Parathyroid adenoma (tissue), 2 donors: ENCODE results near the gene MRGPRF.

Experiments used
- H2AFZ ChIP-seq: fragments of 300-600 bp; sonication (generic); one replicate; pipeline ENCODE4 v1.7.0; 2017; ENCODE audit warnings: antibody characterized with exemption, mild to moderate bottlenecking
- H3K27ac ChIP-seq: fragments of 300-600 bp; sonication (generic); one replicate; pipeline ENCODE4 v1.7.0; 2017
- H3K27me3 ChIP-seq: fragments of 300-600 bp; sonication (generic); one replicate; pipeline ENCODE4 v1.7.0; 2017; ENCODE audit warnings: low read length; ENCODE audit not compliant: control insufficient read depth, insufficient read depth
- H3K36me3 ChIP-seq: fragments of 300-600 bp; sonication (generic); one replicate; pipeline ENCODE4 v1.7.0; 2017; ENCODE audit warnings: low read length; ENCODE audit not compliant: control insufficient read depth, insufficient read depth
- H3K4me1 ChIP-seq: fragments of 300-600 bp; sonication (generic); one replicate; pipeline ENCODE4 v1.7.0; 2017; ENCODE audit warnings: control low read depth
- H3K4me2 ChIP-seq: fragments of 300-600 bp; sonication (generic); one replicate; pipeline ENCODE4 v1.7.0; 2017; ENCODE audit warnings: low read length
- H3K4me3 ChIP-seq: fragments of 300-600 bp; sonication (generic); one replicate; pipeline ENCODE4 v1.7.0; 2017; ENCODE audit warnings: low read depth, low read length
- H3K79me2 ChIP-seq: fragments of 300-600 bp; sonication (generic); one replicate; pipeline ENCODE4 v1.7.0; 2017; ENCODE audit warnings: control low read depth
- H3K9ac ChIP-seq: fragments of 300-600 bp; sonication (generic); one replicate; pipeline ENCODE4 v1.7.0; 2017; ENCODE audit warnings: mild to moderate bottlenecking
- H3K9me3 ChIP-seq: fragments of 300-600 bp; sonication (generic); one replicate; pipeline ENCODE4 v1.7.0; 2017; ENCODE audit warnings: low read length; ENCODE audit not compliant: control insufficient read depth
- CTCF ChIP-seq: fragments of 300-600 bp; sonication (generic); IDR thresholded peaks from one replicate; pipeline ENCODE4 v1.7.0; 2017; ENCODE audit warnings: antibody characterized with exemption, mild to moderate bottlenecking
- donor health status: primary hyperparathyroidism.

The MRGPRF gene

GRCh38 chr11:69010361-69010891 is 2.6 kb downstream of the MRGPRF start:
- H3K79me2 ChIP-seq: no peaks in the 10 kb centered on the region
- H3K4me2 ChIP-seq: no peak overlapping the region
- no peaks in the 10 kb centered on the region for H3K36me3 ChIP-seq
- no peak overlapping the region for H3K27ac ChIP-seq
- H3K27me3 ChIP-seq: no peaks in the 10 kb centered on the region
- H3K4me1 ChIP-seq: no peaks in the 10 kb centered on the region
- H2AFZ ChIP-seq: no peak overlapping the region
- no peaks in the 10 kb centered on the region for H3K9me3 ChIP-seq
- TF ChIP-seq CTCF: no peak
- H3K9ac ChIP-seq: no peak overlapping the region
- no peak overlapping the region for H3K4me3 ChIP-seq

DNA sequence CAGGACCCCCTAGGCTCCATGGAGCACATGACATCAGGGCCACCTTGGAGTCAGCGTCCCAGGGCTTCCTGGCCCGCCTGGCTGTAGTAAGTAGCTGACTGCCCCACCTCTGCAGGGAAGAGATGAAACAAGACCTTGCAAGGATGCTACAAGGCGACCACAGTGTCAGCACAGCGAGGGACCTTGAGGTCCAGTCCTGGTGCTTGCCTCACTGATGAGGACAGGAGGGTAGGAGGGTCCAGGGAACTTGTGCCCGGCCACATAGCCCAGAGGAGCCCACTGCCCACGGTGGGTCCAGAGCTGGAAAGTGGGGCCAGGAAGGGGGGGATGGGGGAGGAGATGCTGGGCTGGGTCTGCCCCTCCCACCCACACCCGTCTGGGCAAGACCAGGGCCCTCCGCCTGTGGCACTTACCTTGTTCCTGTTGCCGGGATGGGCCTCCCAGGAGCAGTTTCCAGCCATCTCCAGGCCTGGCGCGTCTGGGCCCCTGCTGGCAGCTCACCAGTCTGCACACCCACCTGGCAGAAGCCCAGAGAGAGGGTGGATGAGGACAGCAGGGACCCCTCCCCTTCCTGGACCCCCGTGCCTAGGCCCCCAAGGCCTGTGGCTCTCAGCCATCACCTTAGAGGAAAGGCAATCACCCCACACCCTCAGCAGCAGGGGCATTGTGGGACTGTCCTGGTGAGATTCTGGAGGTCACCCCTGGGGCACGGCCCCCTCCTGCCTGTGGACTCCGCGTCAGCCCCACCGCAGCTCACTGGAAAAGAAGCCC is 3.4 kb downstream of the MRGPRF start:
- H3K9ac ChIP-seq: no peak overlapping the region
- H3K27me3 ChIP-seq: no peaks in the 10 kb centered on the region

DNA sequence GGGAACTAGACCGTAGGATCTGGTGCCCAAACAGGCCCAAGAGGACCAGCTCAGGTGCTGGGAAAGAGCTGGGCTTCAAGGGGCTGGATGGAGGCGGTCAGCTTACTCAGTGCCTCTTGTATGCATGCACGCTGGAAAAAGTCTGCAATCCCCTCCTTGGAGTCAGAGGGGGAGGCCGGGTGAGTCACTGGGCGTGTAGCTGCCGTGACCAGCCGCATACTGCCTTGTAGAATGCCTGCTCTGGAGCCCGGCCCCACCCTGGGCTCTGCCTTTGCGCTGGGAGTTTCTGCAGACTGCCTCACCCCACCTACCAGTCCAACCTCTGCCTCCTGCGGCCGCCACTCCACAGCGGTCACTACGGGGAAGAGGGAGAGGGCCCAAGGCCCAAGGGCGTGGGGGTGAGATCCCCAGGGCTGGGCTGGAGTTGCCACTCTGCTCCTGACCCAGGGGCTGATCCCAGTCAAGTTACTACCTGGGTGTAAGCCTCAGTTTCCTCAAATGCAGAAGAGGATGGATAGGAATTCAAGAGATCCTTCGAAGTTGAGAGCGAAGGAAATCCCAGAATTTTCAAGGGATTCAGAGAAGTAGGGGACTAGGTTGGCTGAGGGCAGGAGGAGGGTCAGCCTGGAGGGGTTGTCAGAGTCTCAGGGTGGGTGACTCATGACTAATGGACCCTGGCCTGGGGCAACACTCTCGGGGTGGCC is 4.2 kb downstream of the MRGPRF start:
- no peaks in the 10 kb centered on the region for H3K79me2 ChIP-seq
- H3K27ac ChIP-seq: no peak overlapping the region
- H3K4me1 ChIP-seq: no peaks in the 10 kb centered on the region
- no peak overlapping the region for H2AFZ ChIP-seq
- H3K4me2 ChIP-seq: no peak overlapping the region
- no peaks in the 10 kb centered on the region for H3K36me3 ChIP-seq
- no peaks in the 10 kb centered on the region for H3K9me3 ChIP-seq
- no peak overlapping the region for H3K4me3 ChIP-seq
- no peaks in the 10 kb centered on the region for H3K27me3 ChIP-seq
- no peak overlapping the region for H3K9ac ChIP-seq
- no peak for TF ChIP-seq CTCF

More for the DNA sequence above, 3.4 kb downstream of the MRGPRF start:
- no peak overlapping the region for H3K4me3 ChIP-seq
- no peaks in the 10 kb centered on the region for H3K4me1 ChIP-seq
- no peaks in the 10 kb centered on the region for H3K79me2 ChIP-seq
- TF ChIP-seq CTCF: no peak
- no peak overlapping the region for H2AFZ ChIP-seq
- no peak overlapping the region for H3K4me2 ChIP-seq
- H3K27ac ChIP-seq: no peak overlapping the region
- no peaks in the 10 kb centered on the region for H3K36me3 ChIP-seq
- H3K9me3 ChIP-seq: no peaks in the 10 kb centered on the region

GRCh38 chr11:69007975-69008381 is 5.1 kb downstream of the MRGPRF start:
- no peak overlapping the region for H2AFZ ChIP-seq
- H3K4me3 ChIP-seq: no peak overlapping the region
- no peaks in the 10 kb centered on the region for H3K79me2 ChIP-seq
- H3K9me3 ChIP-seq: no peaks in the 10 kb centered on the region
- no peak overlapping the region for H3K27ac ChIP-seq
- no peak overlapping the region for H3K9ac ChIP-seq
- no peaks in the 10 kb centered on the region for H3K36me3 ChIP-seq
- no peaks in the 10 kb centered on the region for H3K4me1 ChIP-seq
- no peak overlapping the region for H3K4me2 ChIP-seq
- no peaks in the 10 kb centered on the region for H3K27me3 ChIP-seq
- no peak for TF ChIP-seq CTCF
